WTC11 (cell line): ENCODE results near the gene SLC36A2. TPM values are rescaled to one million over a fixed set of nuclear protein-coding genes. Genes with fewer than 3 reads are reported as not detected.

ENCODE experiments used
- ATAC-seq: fragments of 200-7000 bp; cut with Tn5 transposase; 2 replicates; pipeline ENCODE4 v1.10.0; 2021; ENCODE audit warnings: mild to moderate bottlenecking, moderate library complexity
- CTCF ChIA-PET: fragments of 300-600 bp; sonication (Branson Sonifier 250); formaldehyde crosslinking; loops from one replicate; lab custom pipeline; 2021; ENCODE audit warnings: antibody characterized with exemption; lab: Charles Lee
- POLR2A ChIA-PET: fragments of 350-600 bp; sonication (Branson Sonifier 250); formaldehyde crosslinking; loops from one replicate; lab custom pipeline; 2021; ENCODE audit warnings: antibody characterized with exemption; lab: Charles Lee
- DNase-seq: peaks from one replicate; pipeline ENCODE4 v3.0.0; 2021; ENCODE audit warnings: low spot score
- H3K27ac Mint-ChIP-seq: 2 replicates; pipeline ENCODE4 v1.8.0; 2021; ENCODE audit warnings: mixed read lengths
- H3K27me3 Mint-ChIP-seq: 2 replicates; pipeline ENCODE4 v1.8.0; 2021; ENCODE audit warnings: low read depth, mild to moderate bottlenecking, moderate library complexity, mixed read lengths
- H3K36me3 Mint-ChIP-seq: 2 replicates; pipeline ENCODE4 v1.8.0; 2021; ENCODE audit warnings: mixed read lengths
- H3K4me1 Mint-ChIP-seq: 2 replicates; pipeline ENCODE4 v1.8.0; 2022; ENCODE audit warnings: mixed read lengths
- H3K4me3 Mint-ChIP-seq: 2 replicates; pipeline ENCODE4 v1.8.0; 2021; ENCODE audit warnings: mild to moderate bottlenecking, moderate library complexity, mixed read lengths
- H3K9me3 Mint-ChIP-seq: 2 replicates; pipeline ENCODE4 v1.8.0; 2021; ENCODE audit warnings: mixed read lengths
- ARID4B ChIP-seq: sonication (generic); formaldehyde crosslinking; IDR thresholded peaks from 2 replicates; pipeline ENCODE4 v1.8.0; 2023; ENCODE audit warnings: missing genetic modification reagents, mild to moderate bottlenecking, borderline replicate concordance
- CBFB ChIP-seq: sonication (generic); formaldehyde crosslinking; IDR thresholded peaks from 2 replicates; pipeline ENCODE4 v1.8.1; 2022; ENCODE audit warnings: mild to moderate bottlenecking, low read depth, missing genetic modification reagents
- E2F1 ChIP-seq: sonication (generic); formaldehyde crosslinking; IDR thresholded peaks from 2 replicates; pipeline ENCODE4 v1.8.0; 2022; ENCODE audit warnings: mild to moderate bottlenecking, missing genetic modification reagents
- FOXK1 ChIP-seq: sonication (generic); formaldehyde crosslinking; IDR thresholded peaks from 2 replicates; pipeline ENCODE4 v1.8.0; 2022; ENCODE audit warnings: mild to moderate bottlenecking, moderate library complexity, missing genetic modification reagents
- JUN ChIP-seq: sonication (generic); formaldehyde crosslinking; IDR thresholded peaks from 2 replicates; pipeline ENCODE4 v1.8.0; 2023; ENCODE audit warnings: mild to moderate bottlenecking, missing genetic modification reagents
- MLX ChIP-seq: sonication (generic); formaldehyde crosslinking; IDR thresholded peaks from 2 replicates; pipeline ENCODE4 v1.8.1; 2023; ENCODE audit warnings: mild to moderate bottlenecking, missing genetic modification reagents, moderate library complexity
- MYBL2 ChIP-seq: sonication (generic); formaldehyde crosslinking; IDR thresholded peaks from 2 replicates; pipeline ENCODE4 v1.8.1; 2023; ENCODE audit warnings: mild to moderate bottlenecking, moderate library complexity, missing genetic modification reagents
- NFATC4 ChIP-seq: fragments of 250-450 bp; sonication (Bioruptor Pico); IDR thresholded peaks from 2 replicates; pipeline ENCODE4 v1.9.0; 2021; ENCODE audit warnings: mild to moderate bottlenecking
- NFE2L1 ChIP-seq: sonication (generic); formaldehyde crosslinking; IDR thresholded peaks from 2 replicates; pipeline ENCODE4 v1.8.1; 2023; ENCODE audit warnings: missing genetic modification reagents
- PRRX2 ChIP-seq: fragments of 250-450 bp; sonication (Bioruptor Pico); IDR thresholded peaks from 2 replicates; pipeline ENCODE4 v1.8.0; 2021; ENCODE audit warnings: mild to moderate bottlenecking
- SMAD4 ChIP-seq: sonication (generic); formaldehyde crosslinking; IDR thresholded peaks from 2 replicates; pipeline ENCODE4 v1.8.0; 2022; ENCODE audit warnings: mild to moderate bottlenecking, missing genetic modification reagents
- TEAD4 ChIP-seq: sonication (generic); formaldehyde crosslinking; IDR thresholded peaks from 2 replicates; pipeline ENCODE4 v1.8.0; 2022; ENCODE audit warnings: mild to moderate bottlenecking, missing genetic modification reagents
- ZNF219 ChIP-seq: sonication (generic); formaldehyde crosslinking; IDR thresholded peaks from 2 replicates; pipeline ENCODE4 v1.8.0; 2023; ENCODE audit warnings: missing genetic modification reagents, mild to moderate bottlenecking, borderline replicate concordance
- ZNF317 ChIP-seq: sonication (generic); formaldehyde crosslinking; IDR thresholded peaks from 2 replicates; pipeline ENCODE4 v1.8.1; 2023; ENCODE audit warnings: low read depth, mild to moderate bottlenecking, moderate library complexity, missing genetic modification reagents, borderline replicate concordance
- ZNF532 ChIP-seq: fragments of 250-450 bp; sonication (Bioruptor Pico); IDR thresholded peaks from 2 replicates; pipeline ENCODE4 v1.9.0; 2021; ENCODE audit warnings: mild to moderate bottlenecking, borderline replicate concordance
- total RNA-seq: library from RNA; stranded (reverse); gene quantifications from 3 replicates; pipeline ENCODE4 v1.2.3, GENCODE V29; 2021
- TF ChIP-seq, protein P1 (sequence below): sonication (generic); formaldehyde crosslinking; IDR thresholded peaks from 2 replicates; pipeline ENCODE4 v1.8.0; 2022; ENCODE audit warnings: mild to moderate bottlenecking, missing genetic modification reagents

Gene SLC36A2
- total RNA-seq, 1 experiment from 2014 or later: not detected

DNA sequence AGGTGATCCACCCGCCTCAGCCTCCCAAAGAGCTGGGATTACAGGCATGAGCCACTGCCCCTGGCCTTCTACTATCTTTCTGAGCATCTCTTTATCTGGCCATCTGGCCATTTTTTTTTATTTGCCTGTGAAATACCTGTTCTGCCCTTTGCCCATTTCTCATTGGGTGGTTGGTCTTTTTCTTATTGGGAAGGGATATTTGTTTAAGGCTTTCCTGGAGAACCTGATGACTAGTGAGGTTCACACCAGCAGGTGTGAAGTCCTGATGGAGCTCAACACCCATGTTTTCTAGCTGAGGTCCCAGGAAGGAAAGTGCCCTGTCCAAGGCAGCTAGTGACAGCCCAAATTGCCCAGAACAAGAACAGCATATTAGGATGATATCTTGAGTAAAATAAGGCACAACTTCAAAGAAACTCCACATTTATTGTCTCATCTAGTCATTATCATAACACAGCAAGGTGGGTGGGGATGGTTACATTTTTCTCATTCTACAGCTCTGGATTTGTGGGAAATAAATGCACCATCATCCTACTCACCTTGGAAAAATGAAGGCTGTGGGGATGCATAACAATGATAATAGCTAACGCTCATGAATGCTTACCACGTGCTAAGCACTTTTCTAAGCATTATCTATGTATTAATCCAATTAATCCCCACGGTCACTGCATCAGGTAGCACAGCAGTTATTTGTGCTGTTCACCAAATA is 64.1 kb downstream of the SLC36A2 start:
- peaks cover 8% of the 10 kb centered on the region for H3K27me3 Mint-ChIP-seq
- no peak overlapping the region for H3K27ac Mint-ChIP-seq
- H3K36me3 Mint-ChIP-seq: no peaks in the 10 kb centered on the region
- DNase-seq (no peak), ATAC-seq (no peak)
- peaks cover 7% of the 10 kb centered on the region for H3K4me1 Mint-ChIP-seq
- peaks cover 4% of the 10 kb centered on the region; the same call in 1 of the 2 replicates for H3K9me3 Mint-ChIP-seq
- TF ChIP-seq ARID4B (CRISPR knock-in tag): no peak
- no peak for TF ChIP-seq FOXK1
- no peak for TF ChIP-seq MYBL2
- TF ChIP-seq SMAD4 (CRISPR knock-in tag): no peak
- TF ChIP-seq ZNF532 (CRISPR knock-in tag): no peak
- TF ChIP-seq TEAD4 (CRISPR knock-in tag): no peak
- TF ChIP-seq E2F1 (CRISPR knock-in tag): no peak
- TF ChIP-seq PRRX2 (CRISPR knock-in tag): no peak
- TF ChIP-seq NFE2L1 (CRISPR knock-in tag): no peak
- TF ChIP-seq, protein P1, sequence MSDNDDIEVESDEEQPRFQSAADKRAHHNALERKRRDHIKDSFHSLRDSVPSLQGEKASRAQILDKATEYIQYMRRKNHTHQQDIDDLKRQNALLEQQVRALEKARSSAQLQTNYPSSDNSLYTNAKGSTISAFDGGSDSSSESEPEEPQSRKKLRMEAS (CRISPR knock-in tag): no peak
- no peak for TF ChIP-seq MLX
- no peak for TF ChIP-seq CBFB (CRISPR knock-in tag)
- TF ChIP-seq NFATC4: no peak
- TF ChIP-seq ZNF317 (CRISPR knock-in tag): no peak
- TF ChIP-seq JUN: no peak
- TF ChIP-seq ZNF219 (CRISPR knock-in tag): no peak
- POLR2A ChIA-PET: no interaction called here
- H3K4me3 Mint-ChIP-seq: no peak overlapping the region
- CTCF ChIA-PET: interaction anchor here (0.6 to 1.6 kb wide), 6 partner anchors 8 to 133 kb away, joined by 3 to 6 read pairs (median 4); no protein-coding TSS in a partner anchor
